GM10847 (cell line): ENCODE measurements around the gene TMEM144.

ENCODE experiments used
- POLR2A ChIP-seq: IDR thresholded peaks from 2 replicates; pipeline ENCODE4 v1.6.1; 2011; ENCODE audit not compliant: insufficient read length; ENCODE audit errors: extremely low read depth

The TMEM144 gene

DNA sequence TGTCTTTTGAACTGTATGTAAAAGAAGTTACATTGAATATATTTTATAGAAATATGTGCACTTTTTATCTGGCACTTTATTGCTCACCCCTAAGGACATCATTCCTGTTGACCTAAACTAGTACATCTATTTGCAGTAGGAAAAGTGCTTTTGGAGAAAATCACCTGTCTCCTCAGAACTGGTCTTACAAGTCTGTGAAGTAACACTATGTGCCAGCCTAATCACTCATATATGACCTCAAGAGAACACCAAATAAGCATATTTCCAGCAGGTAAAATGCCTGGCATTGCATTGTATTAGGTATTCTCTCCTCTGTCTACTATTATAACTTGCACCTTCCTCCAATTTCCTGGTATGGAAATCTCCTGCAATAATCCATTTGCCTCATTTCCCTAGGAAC lies 33.5 kb upstream of the TMEM144 start:
- TF ChIP-seq POLR2A = no peak

DNA sequence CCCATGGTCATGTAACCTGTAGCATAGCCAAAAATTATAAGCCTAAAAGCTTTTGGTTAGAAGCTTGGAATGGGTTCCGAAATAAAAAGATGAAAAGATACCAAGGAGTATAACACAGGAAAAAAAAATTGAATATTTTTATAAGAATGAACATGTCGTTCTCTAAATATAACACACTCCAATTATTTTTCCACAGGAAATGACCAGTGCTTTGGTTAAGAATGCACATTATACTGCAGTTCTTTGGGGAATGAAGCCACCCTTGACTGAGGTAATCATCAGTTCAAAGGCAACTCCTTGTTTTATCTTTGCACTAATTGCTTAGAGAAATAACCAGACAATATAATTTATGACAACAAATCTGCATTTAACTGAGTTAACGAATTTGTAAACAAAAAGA lies 30.8 kb upstream of the TMEM144 start:
- no peak for TF ChIP-seq POLR2A

DNA sequence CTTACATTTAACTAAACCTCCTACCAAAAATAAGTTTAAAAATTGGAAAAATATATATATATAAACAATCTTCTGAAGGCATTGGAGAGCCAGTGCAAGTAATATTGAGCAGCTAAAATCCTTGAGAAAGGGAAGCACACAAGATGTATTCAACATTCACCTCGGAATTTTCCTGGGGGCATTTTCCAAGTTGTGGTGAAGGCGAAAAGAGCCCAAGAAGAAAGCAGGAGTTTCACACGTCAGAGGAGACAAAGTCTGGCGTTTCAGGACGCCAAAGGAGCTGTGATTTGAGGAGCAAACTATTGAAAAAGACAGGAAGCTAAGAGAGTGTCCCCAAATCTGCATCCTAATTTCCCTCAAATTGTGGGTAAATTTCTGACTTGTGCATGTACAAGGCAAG lies 28.4 kb upstream of the TMEM144 start:
- TF ChIP-seq POLR2A = no peak

DNA sequence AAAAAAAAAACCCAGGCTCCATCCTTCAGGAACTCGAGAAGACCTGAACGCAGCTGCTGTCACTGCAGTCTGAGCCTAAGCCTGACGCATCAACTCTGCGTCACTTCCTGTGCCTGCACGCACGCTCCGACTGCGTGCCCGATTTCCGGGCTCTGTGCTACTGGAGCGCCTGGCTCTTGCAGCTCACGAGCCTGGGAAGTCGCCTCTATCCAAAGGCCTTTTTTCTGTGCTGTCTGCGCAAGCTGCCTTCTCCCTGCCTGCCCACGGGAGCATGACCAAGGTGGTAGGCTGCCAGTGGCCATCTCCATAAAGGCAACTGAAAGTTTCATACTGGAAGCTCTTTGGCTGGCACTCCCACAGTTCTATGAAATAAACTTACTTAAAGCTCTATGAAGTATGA lies 27.6 kb upstream of the TMEM144 start:
- TF ChIP-seq POLR2A = no peak

DNA sequence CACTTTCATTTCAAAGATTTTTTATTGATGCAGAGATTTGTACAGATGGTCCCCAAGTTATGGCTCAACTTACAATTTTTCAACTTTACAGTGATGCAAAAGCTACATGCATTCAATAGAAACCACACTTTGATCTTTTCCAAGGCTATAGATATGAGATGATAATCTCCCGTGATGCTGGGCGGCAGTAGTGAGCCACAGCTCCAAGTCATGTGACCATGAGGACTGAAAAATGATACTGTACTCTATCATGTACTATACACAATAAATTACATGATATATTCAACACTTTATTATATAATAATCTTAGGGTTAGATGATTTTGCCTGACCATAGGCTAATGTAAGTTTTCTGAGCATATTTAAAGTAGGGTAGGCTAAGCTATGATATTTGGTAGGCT lies 23.5 kb upstream of the TMEM144 start:
- TF ChIP-seq POLR2A = no peak

DNA sequence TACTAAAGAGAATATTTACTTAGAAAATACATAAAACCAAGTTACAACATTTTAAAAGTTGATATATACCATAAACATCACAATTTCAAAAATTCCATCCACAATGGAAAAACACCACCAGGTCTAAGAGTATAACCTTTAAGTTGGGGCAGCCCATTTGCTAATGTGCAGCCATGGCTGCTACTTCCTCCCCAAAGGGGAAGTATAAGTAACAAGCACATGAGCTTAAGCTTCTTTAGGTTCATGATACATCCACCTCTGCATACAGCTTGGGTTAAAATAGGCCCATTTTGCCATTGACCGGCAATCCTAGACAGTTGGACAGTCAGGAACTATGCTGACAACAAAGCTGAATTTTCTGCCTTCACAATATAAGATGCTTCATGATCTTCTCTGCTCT lies 20.9 kb upstream of the TMEM144 start:
- TF ChIP-seq POLR2A = no peak

DNA sequence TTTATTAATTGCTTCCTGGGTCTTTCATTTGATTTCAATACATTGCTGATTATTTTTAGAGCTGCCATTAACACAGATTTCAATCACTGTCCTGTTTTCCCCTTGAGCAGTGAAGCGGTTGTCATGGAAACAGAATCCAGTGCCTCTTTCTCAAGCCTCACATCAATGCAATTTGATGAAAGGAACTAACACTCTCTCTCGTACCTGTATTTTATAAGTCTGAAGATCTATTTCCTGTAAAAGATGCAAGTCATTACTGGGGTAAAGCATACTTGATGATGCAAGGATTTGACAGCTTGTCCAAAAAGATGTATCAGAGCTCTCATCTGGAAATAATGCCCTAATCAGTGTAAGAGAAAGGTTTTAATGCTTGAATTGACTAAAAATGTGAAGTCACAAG lies 19.6 kb upstream of the TMEM144 start:
- TF ChIP-seq POLR2A = no peak

DNA sequence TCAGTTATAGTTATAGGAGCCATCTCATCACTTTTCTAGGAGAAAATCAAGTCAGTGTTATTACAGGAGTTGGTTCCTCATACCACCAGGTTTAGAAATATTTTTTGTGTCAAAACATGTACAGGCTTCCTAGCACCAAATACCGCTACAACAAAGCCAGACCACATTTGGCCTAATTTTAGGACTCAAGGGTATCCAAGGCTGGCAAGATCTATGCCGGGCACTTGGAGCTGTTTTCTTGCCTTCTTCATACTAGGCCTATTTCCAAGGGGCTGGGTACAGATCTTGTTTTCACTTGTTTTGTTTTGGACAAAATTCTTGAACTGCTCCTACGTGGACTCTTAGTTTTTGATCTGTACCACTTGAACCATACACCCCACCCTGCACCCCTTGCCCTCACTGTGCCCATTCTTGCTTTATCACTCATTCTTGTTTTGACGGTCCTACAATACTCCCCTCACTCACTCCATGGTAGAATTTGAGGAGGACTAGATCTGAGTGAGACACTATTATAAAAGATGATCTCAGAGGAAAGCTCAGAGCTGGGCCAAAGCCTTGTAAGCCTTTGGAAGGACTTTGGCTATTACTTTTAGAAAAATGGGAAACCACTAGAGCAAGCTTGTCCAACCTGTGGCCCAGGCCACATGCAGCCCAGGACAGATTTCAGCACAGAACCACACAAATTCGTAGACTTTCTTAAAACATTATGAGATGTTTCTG lies 17.7 kb upstream of the TMEM144 start:
- no peak for TF ChIP-seq POLR2A

DNA sequence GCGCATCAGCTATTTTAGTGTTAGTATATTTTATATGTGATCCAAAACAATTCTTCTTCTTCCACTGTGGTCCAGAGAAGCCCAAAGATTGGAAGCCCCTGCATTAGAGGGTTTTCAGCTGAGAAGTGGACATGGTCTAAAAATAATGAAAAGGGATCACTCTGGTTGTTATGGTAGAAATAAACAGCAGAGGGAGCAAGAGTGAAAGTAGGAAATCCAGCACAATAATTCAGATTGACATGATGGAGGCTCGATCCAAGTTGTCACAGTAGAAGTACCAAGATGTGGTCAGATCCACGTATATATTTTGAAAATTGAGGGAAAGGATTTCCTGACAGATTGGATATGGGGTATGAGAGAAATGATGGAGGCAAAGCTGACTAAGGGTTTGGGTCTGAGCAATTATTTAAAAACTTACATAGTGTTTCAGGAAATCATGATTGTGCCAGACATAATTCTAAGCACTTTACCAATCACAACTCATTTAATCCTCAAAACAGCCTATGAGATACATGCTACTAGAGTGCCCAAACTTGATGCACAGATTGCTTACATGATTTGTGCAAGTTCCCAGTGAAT lies 17.0 kb upstream of the TMEM144 start:
- no peak for TF ChIP-seq POLR2A

DNA sequence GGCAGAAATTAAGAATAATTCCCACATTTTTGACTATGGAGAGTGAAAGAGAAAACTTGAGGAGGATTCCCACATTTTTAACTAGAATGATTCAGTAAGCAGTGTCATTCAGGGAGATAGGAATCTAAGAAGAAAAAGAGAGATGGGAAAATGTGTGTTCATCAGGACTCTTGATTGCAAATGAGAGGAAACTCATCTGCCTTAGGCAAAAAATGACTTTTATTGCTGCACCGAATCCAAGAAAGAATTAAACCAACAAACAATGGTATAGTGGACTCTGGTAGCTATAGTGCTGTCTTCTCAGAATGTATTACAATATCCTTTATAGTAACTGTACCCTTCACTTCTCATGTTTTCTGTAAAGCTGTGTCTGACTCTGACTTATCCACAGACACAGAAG lies 15.0 kb upstream of the TMEM144 start:
- TF ChIP-seq POLR2A = no peak

DNA sequence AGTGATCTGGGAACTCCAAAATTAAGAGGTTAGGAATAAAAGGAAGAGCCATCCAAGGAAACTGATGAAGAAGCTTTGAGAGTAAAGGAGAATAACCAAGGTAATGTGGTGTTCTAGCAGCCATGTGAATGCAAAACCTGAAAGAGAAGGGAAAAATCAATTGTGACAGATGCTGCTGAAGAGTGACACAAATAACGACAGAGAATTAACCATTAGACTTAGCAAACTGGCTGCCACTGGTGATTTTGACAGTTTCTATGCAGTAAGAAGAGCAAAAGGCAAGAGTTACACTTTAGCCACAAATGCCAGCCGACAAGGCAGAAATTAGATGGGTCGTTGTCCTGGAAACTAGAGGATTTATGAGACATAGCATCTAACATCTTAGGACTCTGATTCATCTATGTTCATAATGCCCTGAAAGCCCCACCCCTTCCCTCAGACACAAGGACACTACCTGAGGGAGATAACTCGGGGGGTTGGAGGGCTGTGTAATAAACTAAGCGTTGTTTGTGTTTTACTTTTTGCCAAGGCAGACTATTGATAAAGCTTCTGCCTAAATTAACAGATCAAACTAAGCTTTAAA lies 13.0 kb upstream of the TMEM144 start:
- TF ChIP-seq POLR2A = no peak

DNA sequence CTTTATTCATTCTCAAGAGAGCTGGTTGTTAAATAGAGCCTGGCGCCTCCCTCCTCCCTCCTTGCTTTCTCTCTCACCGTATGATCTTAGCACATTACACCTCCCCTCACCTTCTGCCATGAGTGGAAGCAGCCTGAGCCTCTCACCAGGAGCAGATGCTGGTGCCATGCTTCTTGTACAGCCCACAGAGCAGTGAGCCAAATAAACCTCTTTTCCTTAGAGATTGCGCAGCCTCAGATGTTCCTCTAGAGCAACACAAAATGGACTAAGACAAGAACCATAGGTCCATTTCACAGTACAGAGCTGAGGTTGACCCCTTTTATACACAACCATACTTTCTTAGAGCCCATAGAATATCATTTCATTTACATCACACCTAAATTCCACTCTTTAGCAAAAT lies 10.1 kb upstream of the TMEM144 start:
- TF ChIP-seq POLR2A = no peak

DNA sequence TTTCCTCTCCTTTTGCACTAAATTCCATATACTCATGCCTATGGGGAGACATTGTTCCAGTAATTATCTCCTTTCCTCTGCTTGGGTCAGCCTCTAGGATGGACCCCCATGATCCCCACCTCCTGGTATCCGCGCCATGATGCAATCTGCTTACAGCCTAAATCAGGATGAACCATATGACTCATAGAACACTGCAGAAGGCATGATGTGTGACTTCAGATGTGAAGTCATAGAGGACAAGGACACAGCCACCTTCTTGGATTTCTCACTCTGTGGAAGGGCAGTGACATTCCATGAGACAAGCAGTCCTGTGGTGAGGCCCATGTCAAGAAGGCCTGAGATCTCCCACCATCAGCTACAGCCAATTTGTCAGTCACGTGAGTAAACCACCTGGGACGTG lies 9.0 kb upstream of the TMEM144 start:
- no peak for TF ChIP-seq POLR2A

DNA sequence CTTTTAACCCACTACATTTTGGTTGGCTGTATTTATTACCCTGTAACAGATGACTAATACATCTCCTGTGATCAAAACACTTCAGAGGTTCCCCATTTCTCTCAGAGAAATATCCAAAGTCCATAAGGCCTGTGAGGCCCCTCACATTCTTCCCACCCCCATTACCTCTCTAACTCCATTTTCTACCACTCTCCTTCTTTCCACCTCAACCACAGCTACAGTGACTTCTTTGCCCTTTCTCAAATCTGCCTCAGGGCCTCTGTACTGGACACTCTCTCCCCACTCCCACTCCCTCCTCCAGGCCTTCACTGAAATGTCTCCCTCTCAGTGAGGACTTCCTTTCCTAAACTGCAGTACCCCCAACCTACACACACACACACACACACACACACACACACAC lies 8.4 kb upstream of the TMEM144 start:
- no peak for TF ChIP-seq POLR2A

DNA sequence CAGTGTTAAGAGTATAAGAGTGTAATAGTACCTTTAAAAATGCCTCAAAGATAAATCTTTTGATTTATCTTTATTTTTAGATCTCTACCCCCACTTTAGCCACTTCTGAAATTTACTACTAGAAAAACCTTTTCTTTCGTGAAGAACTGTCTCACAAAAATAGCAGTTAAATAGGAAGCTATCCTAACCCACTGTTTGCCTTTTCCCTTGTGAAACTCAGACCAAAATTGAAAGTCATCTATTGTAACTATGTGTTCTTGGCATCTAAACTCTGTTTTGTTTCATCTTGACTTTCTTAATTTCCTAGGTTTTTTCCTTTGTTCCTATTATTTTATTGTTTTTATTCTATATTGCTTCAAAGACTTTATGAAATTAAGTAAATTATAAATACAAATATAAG lies 7.8 kb upstream of the TMEM144 start:
- no peak for TF ChIP-seq POLR2A

DNA sequence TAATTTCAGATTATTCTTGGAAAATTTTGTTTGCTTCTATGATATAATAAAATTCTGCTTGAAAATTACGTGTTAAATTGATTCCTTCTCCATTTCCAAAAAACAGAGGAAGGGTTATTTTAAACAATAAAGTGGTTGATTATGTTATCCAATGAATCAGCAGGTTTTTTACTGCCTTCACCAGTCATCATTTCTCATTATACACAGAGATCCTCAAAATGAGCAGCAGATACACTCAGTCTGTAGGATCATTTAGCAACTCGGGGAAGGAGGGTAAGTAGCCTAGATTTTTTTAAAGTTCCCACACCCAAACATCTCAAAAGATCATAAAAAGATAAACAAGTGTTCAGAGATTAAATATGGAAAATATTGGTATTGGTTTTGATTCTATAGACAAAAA lies 6.8 kb upstream of the TMEM144 start:
- TF ChIP-seq POLR2A = no peak

DNA sequence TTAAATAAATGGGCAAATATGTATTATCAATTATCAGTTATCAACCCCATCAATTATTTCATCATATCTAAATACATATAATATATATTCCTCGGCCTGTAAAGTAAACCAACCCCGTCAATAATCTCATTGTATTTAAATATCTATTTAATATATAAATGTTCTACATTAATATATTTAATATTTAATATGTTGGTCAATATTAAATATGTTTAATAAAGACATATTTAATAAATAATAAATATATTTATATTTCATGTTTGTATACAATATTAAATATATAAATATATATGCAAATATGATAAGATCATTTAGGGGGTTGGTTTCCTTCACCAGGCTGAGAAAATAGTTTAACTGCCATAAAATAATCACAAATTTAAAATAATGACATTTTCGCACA lies 6.4 kb upstream of the TMEM144 start:
- TF ChIP-seq POLR2A = no peak

DNA sequence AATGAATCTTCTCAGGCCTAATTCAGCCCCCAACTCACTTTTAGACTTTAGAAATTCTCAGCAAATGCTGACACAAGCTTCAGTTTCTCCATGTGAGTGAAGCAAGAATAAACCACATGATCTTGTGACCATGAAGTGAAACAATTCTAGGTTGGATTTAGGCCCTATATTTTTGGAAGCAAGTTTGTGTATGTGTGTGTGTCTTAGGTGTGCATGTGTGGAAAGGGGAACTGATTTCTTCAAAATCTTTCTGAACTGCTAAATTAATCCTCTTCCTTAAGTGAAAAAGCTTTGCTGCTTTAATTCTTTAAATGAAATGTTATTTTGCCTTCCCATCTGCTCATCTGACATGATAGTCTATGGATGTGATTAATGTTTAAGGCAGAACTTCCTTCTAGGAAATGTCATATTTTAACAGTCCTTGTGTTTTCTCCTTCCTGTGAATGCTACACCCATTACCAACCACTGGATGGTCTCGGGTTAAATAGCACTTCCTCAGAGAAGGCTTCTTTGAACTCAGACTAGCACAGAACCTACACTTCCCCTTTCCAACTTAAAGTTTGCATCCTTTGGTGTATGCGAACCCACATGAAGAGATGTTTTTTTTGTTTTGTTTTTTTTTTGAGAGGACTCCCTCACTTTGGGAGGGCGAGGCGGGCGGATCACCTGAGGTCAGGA lies 1.2 kb upstream of the TMEM144 start:
- no peak for TF ChIP-seq POLR2A
